Esophagus squamous epithelium (tissue), 5 donors: ENCODE measurements around the gene DTNB. TPM values are rescaled to one million over a fixed set of nuclear protein-coding genes. Genes with fewer than 3 reads are reported as not detected.

Source experiments
- DNase-seq: peaks from one replicate; lab custom pipeline; 2025; lab: John Stamatoyannopoulos, UW
- H3K27ac ChIP-seq, 4 donors: fragments of 200-600 bp; sonication (generic); one replicate each; pipeline ENCODE4 v1.5.1; 2016 to 2019; ENCODE audit warnings: mild to moderate bottlenecking in 1 of 4
- H3K27me3 ChIP-seq, 4 donors: fragments of 200-600 bp; sonication (generic); 1 replicate in 3 of 4; 2 replicates in 1 of 4; pipeline versions ENCODE4 v1.5.1 to v1.6.0; 2017 to 2021; ENCODE audit warnings: antibody characterized with exemption in 1 of 4
- H3K36me3 ChIP-seq, 3 donors: fragments of 200-600 bp; sonication (generic); one replicate each; pipeline ENCODE4 v1.5.1; 2016 to 2019
- H3K4me1 ChIP-seq, 3 donors: fragments of 200-600 bp; sonication (generic); one replicate each; pipeline ENCODE4 v1.5.1; 2017 to 2019
- H3K4me3 ChIP-seq, 4 donors: fragments of 200-600 bp; sonication (generic); 1 replicate in 3 of 4; 2 replicates in 1 of 4; pipeline ENCODE4 v1.5.1; 2016 to 2019; ENCODE audit warnings: mild to moderate bottlenecking in 2 of 4, moderate library complexity in 1 of 4
- H3K9me3 ChIP-seq, 3 donors: fragments of 200-600 bp; sonication (generic); one replicate each; pipeline ENCODE4 v1.5.1; 2016 to 2019
- POLR2A ChIP-seq, 4 donors: fragments of 450-650 bp; IDR thresholded peaks; one replicate each; pipeline ENCODE4 v1.6.1; 2017; ENCODE audit warnings: antibody characterized with exemption in 4 of 4, mild to moderate bottlenecking in 4 of 4, moderate library complexity in 3 of 4
- WGBS, 2 donors: methylation state at CpG; one replicate each; pipeline ENCODE4 v1.1.5; 2018; 5-methylcytosine and 5-hydroxymethylcytosine counted together
- intact Hi-C: fragments of 100-400 bp; cut with DNase I; formaldehyde crosslinking; loops from one replicate; pipeline ENCODE4 v1.15.0; 2022
- total RNA-seq, 4 donors: library from RNA; depleted of rRNA; stranded (reverse); fragments of >200 nt; gene quantifications; one replicate each; pipeline ENCODE4 v1.1.0, GENCODE V29; 2016
- TF ChIP-seq, protein P1 (sequence below), 6 experiments: fragments of 450-650 bp in 4 of 6; fragments of 200-600 bp in 2 of 6; sonication (generic) in 2 of 6; IDR thresholded peaks; one replicate each; pipeline ENCODE4 v1.5.1; 2016 to 2019; ENCODE audit warnings: antibody characterized with exemption in 6 of 6, mild to moderate bottlenecking in 4 of 6, moderate library complexity in 4 of 6
- donor health status: DM: yes; HTN: yes; CAD: no.

DTNB gene
- total RNA-seq, 4 donors from 2014 or later: 7.8 to 17.2 (median 9.6) TPM

DNA sequence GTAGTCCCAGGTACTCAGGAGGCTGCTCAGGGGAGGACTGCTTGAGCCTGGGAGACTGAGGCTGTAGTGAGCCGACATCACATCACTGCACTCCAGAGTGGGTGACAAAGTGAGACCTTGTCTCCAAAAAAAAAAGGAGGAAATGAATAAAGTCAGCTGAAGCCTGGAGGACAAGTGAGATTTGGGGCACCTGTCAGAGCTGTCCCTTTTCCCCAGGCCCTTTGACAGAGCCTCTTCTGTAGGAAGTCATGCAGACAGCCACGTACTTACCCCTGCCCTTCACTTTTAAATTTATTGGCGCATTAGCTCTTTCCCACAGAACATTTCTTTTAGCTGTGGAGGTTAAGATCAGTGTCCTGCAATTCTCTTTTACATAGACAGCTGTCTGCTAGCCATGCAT, 180.7 kb downstream of the DTNB start:
- H3K4me3 ChIP-seq: no peak overlapping the region
- no peaks in the 10 kb centered on the region for H3K27me3 ChIP-seq
- TF ChIP-seq, protein P1, sequence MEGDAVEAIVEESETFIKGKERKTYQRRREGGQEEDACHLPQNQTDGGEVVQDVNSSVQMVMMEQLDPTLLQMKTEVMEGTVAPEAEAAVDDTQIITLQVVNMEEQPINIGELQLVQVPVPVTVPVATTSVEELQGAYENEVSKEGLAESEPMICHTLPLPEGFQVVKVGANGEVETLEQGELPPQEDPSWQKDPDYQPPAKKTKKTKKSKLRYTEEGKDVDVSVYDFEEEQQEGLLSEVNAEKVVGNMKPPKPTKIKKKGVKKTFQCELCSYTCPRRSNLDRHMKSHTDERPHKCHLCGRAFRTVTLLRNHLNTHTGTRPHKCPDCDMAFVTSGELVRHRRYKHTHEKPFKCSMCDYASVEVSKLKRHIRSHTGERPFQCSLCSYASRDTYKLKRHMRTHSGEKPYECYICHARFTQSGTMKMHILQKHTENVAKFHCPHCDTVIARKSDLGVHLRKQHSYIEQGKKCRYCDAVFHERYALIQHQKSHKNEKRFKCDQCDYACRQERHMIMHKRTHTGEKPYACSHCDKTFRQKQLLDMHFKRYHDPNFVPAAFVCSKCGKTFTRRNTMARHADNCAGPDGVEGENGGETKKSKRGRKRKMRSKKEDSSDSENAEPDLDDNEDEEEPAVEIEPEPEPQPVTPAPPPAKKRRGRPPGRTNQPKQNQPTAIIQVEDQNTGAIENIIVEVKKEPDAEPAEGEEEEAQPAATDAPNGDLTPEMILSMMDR (IDR thresholded peaks at IDR 0.05): no peak
- TF ChIP-seq POLR2A (IDR thresholded peaks at IDR 0.05): no peak
- H3K4me1 ChIP-seq: peaks cover 0 to 8% (median 0%) of the 10 kb centered on the region in 3 donors
- no peaks in the 10 kb centered on the region for H3K36me3 ChIP-seq
- H3K9me3 ChIP-seq: no peaks in the 10 kb centered on the region
- intact Hi-C loops: no loop called here
- whole genome bisulfite sequencing, 2 donors: 91 to 97% methylated on average over 3 of the region's 3 CpGs
- DNase-seq: no peak
- no peak overlapping the region for H3K27ac ChIP-seq

DNA sequence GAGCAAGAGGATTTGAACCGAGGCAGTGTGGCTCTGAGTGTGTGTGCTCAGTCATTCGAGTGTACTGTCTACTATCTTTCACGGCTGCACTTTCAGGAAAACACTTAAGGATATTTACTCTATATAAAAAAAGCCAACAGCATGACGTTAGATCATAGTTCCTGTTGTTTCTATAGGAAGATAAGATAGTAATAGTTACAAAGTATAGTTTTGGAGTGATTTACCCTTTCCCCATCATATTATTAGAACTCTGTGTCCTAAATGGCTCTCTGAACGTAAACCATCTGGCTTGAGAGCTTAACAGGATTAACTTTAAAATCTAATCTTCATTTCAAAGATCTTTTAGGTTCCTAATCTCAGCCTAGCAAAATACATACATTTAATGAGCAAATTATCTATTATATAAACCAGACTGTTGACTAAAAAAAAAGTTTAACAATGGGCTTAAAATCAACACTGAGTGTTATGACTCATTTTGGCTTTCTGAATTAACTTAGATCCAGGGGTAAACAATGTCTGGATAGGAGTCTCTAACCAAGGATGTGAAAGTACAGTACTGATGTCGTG, 181.3 kb downstream of the DTNB start:
- DNase-seq: no peak
- 49 to 51% methylated on average over 6 of the region's 6 CpGs for WGBS, 2 donors
- intact Hi-C loops: no loop called here

DNA sequence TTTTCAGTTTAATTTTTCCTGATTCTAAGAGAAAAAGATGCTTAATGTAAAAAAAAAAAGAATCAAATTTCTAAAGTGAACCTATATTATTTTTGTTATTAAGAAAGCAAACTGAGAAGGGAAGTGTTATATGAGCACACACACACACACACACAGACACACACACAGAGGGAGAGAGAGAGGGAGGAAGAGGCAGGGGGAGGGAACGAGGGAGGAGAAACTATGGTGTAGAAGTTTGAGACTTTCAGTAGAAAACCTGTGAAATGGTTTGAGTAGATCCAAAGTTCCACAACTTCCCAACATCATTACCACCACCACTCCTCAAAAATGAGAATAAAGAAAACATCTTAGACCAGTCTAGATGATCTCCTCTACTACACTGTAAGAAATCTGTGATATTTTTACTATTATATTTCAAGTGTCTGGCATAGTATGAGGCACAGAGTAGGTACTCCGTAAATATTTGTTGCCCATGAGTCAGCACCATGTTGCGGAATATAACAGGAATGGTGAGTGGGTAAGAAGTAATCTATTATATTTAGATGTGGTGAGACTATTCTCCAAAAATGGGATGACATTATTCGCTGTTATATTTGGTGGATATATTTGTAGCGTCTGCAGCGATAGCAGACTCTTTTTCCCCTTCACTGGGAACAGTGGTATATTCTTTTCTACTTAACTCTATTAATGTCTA, 182.2 kb downstream of the DTNB start:
- TF ChIP-seq POLR2A (IDR thresholded peaks at IDR 0.05): no peak
- TF ChIP-seq, protein P1 (IDR thresholded peaks at IDR 0.05): no peak
- H3K4me1 ChIP-seq: peaks cover 0 to 8% (median 0%) of the 10 kb centered on the region in 3 donors
- 81 to 89% methylated on average over 6 of the region's 6 CpGs for WGBS, 2 donors
- H3K9me3 ChIP-seq: no peaks in the 10 kb centered on the region
- no peak overlapping the region for H3K27ac ChIP-seq
- H3K4me3 ChIP-seq: no peak overlapping the region
- no peaks in the 10 kb centered on the region for H3K36me3 ChIP-seq
- intact Hi-C loops: no loop called here
- no peak for DNase-seq
- no peaks in the 10 kb centered on the region for H3K27me3 ChIP-seq

More for the DNA sequence above, 181.3 kb downstream of the DTNB start:
- H3K9me3 ChIP-seq: no peaks in the 10 kb centered on the region
- H3K36me3 ChIP-seq: no peaks in the 10 kb centered on the region
- no peak overlapping the region for H3K27ac ChIP-seq
- H3K4me3 ChIP-seq: no peak overlapping the region
- TF ChIP-seq, protein P1 (IDR thresholded peaks at IDR 0.05): no peak
- TF ChIP-seq POLR2A (IDR thresholded peaks at IDR 0.05): no peak
- H3K4me1 ChIP-seq: peaks cover 0 to 8% (median 0%) of the 10 kb centered on the region in 3 donors
- H3K27me3 ChIP-seq: no peaks in the 10 kb centered on the region

DNA sequence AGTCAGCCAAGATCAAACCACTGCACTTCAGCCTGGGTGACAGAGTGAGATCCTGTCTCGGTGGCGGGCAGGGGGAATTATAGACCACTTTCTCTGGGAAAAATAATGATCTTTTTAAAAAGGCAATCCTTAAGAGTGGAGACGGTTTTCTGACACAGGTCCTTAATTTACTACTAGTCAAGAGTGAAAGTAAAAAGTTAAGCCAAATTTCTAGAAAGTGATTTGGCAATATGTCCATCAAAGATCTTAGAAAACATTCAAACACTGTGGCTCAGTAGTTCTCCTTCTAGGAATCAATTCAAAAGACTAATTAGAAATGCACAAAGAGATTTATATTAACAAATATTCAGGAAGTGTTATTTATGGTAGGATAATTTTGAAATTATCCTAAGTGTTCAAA, 183.2 kb downstream of the DTNB start:
- Histone ChIP-seq H3K9me3 (no peaks in the 10 kb centered on the region), H3K4me1 (peaks cover 0 to 8% (median 0%) of the 10 kb centered on the region in 3 donors), H3K27ac (no peak overlapping the region), H3K27me3 (no peaks in the 10 kb centered on the region), H3K4me3 (no peak overlapping the region), H3K36me3 (no peaks in the 10 kb centered on the region)
- TF ChIP-seq, protein P1 (IDR thresholded peaks at IDR 0.05): no peak
- no peak for TF ChIP-seq POLR2A (IDR thresholded peaks at IDR 0.05)
- WGBS, 2 donors: 71 to 75% methylated on average over 3 of the region's 3 CpGs
- DNase-seq: no peak
- intact Hi-C loops: no loop called here

DNA sequence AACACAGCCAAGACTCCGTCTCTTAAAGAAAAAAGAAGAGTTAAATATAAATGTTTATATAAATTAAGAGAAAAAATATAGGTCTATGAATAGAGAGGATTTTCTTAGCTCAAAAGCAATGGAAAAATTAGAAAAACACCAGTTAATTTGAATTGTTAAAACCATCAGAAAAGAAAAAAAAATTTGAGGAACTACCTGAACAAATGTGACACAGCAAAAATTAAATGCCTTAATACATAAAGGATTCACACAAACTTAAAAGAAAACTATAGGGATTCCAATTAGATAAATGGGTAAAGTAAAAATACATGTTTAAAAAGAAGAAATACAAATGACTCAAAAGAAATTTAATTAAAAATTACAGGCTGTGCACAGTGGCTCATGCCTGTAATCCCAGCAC, 183.7 kb downstream of the DTNB start:
- H3K27me3 ChIP-seq: no peaks in the 10 kb centered on the region
- H3K9me3 ChIP-seq: no peaks in the 10 kb centered on the region
- WGBS, 2 donors: 100% methylated on average over 1 of the region's 1 CpG
- intact Hi-C loops: no loop called here
- TF ChIP-seq, protein P1 (IDR thresholded peaks at IDR 0.05): no peak
- no peak overlapping the region for H3K4me3 ChIP-seq
- H3K36me3 ChIP-seq: no peaks in the 10 kb centered on the region
- peaks cover 0 to 8% (median 0%) of the 10 kb centered on the region in 3 donors for H3K4me1 ChIP-seq
- H3K27ac ChIP-seq: no peak overlapping the region
- DNase-seq: no peak
